RWPE2 (cell line): ENCODE data around the gene INO80E.

Experiments
- ATAC-seq: fragments of 200-7000 bp; cut with Tn5 transposase; 3 replicates; pipeline ENCODE4 v1.9.1; 2021; ENCODE audit warnings: low read depth
- DNase-seq: peaks from one replicate; pipeline ENCODE4 v3.0.0-alpha.2; 2020; ENCODE audit warnings: low spot score
- H3K27ac ChIP-seq: fragments of 450-650 bp; 2 replicates; pipeline ENCODE4 v1.5.1; 2017; ENCODE audit warnings: mild to moderate bottlenecking; ENCODE audit not compliant: poor library complexity, severe bottlenecking
- H3K27me3 ChIP-seq: fragments of 250-450 bp; sonication (Bioruptor Pico); 2 replicates; pipeline ENCODE4 v1.5.1; 2021; ENCODE audit warnings: mild to moderate bottlenecking, moderate library complexity; ENCODE audit not compliant: insufficient read depth, poor library complexity, severe bottlenecking
- H3K36me3 ChIP-seq: fragments of 250-450 bp; sonication (Bioruptor Pico); 2 replicates; pipeline ENCODE4 v1.5.1; 2020; ENCODE audit warnings: low read depth, mild to moderate bottlenecking, moderate library complexity
- H3K4me1 ChIP-seq: fragments of 250-450 bp; sonication (Bioruptor Pico); 2 replicates; pipeline ENCODE4 v1.5.1; 2021; ENCODE audit warnings: mild to moderate bottlenecking, moderate library complexity; ENCODE audit not compliant: insufficient read depth, poor library complexity, severe bottlenecking
- H3K4me3 ChIP-seq: fragments of 250-450 bp; sonication (Bioruptor Pico); 2 replicates; pipeline ENCODE4 v1.5.1; 2021; ENCODE audit warnings: mild to moderate bottlenecking, moderate library complexity; ENCODE audit not compliant: severe bottlenecking
- H3K9me3 ChIP-seq: fragments of 250-450 bp; sonication (Bioruptor Pico); 2 replicates; pipeline ENCODE4 v1.5.1; 2021; ENCODE audit warnings: mild to moderate bottlenecking, moderate library complexity; ENCODE audit not compliant: severe bottlenecking
- TF ChIP-seq, protein P1 (sequence below): fragments of 450-650 bp; IDR thresholded peaks from one replicate; pipeline ENCODE4 v1.5.1; 2017; ENCODE audit warnings: mild to moderate bottlenecking, moderate library complexity; ENCODE audit not compliant: poor library complexity, severe bottlenecking

Gene INO80E

GRCh38 chr16:30054451-30054850 is 58.4 kb downstream of the INO80E start:
- TF ChIP-seq, protein P1, sequence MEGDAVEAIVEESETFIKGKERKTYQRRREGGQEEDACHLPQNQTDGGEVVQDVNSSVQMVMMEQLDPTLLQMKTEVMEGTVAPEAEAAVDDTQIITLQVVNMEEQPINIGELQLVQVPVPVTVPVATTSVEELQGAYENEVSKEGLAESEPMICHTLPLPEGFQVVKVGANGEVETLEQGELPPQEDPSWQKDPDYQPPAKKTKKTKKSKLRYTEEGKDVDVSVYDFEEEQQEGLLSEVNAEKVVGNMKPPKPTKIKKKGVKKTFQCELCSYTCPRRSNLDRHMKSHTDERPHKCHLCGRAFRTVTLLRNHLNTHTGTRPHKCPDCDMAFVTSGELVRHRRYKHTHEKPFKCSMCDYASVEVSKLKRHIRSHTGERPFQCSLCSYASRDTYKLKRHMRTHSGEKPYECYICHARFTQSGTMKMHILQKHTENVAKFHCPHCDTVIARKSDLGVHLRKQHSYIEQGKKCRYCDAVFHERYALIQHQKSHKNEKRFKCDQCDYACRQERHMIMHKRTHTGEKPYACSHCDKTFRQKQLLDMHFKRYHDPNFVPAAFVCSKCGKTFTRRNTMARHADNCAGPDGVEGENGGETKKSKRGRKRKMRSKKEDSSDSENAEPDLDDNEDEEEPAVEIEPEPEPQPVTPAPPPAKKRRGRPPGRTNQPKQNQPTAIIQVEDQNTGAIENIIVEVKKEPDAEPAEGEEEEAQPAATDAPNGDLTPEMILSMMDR: no peak
- H3K4me1 ChIP-seq: peaks cover 19% of the 10 kb centered on the region
- H3K36me3 ChIP-seq: peaks cover 22% of the 10 kb centered on the region
- ATAC-seq (no peak), DNase-seq (no peak)
- no peaks in the 10 kb centered on the region for H3K9me3 ChIP-seq
- no peak overlapping the region for H3K4me3 ChIP-seq
- H3K27me3 ChIP-seq: no peaks in the 10 kb centered on the region
- H3K27ac ChIP-seq: peak overlapping the region; percentile 80

DNA sequence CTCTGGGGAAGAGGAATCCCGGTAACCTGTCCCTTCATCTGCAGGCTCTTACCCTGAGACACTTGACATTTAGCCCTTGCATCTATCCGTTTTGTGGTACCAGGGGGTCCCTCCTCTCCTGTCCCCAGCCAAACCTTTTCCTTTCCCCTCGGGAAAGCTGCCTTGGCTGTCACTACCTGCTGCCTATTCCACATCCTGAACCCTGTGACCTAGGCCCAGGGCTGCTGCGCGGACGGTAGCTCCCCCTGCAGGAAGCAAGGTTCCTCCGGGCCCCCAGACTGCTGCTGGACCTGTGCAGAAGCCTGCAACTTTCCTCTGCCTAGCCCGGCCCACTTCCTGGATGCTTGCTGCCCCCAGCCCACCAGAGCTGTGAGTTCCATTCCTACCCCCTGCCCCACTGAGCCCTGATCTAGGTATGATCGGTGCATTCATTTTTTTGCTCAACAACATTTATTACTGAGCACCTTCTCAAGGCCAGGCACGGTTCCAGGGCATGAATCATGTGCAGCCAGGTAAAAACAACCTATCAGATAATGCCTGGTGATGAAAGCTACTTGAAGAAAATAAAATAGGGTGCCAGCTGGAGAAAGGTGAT is 59.0 kb downstream of the INO80E start:
- peak overlapping the region; percentile 80 for H3K27ac ChIP-seq
- H3K9me3 ChIP-seq: no peaks in the 10 kb centered on the region
- H3K36me3 ChIP-seq: peaks cover 27% of the 10 kb centered on the region
- no peak overlapping the region for H3K4me3 ChIP-seq
- DNase-seq (peak; percentile 64), ATAC-seq (peak; percentile 56)
- no peaks in the 10 kb centered on the region for H3K27me3 ChIP-seq
- TF ChIP-seq, protein P1: peak; percentile 63
- peaks cover 19% of the 10 kb centered on the region for H3K4me1 ChIP-seq
